Fibroblast of skin of left biceps (primary cell): ENCODE measurements around the gene SMIM45.
A peak's percentile ranks its signal among the peaks of the same experiment; 100 is the strongest.

Experiments
- DNase-seq, 2 experiments: peaks; one replicate each; pipeline ENCODE4 v3.0.0-alpha.2; 2013; ENCODE audit warnings: low read depth in 2 of 2

SMIM45 gene

DNA sequence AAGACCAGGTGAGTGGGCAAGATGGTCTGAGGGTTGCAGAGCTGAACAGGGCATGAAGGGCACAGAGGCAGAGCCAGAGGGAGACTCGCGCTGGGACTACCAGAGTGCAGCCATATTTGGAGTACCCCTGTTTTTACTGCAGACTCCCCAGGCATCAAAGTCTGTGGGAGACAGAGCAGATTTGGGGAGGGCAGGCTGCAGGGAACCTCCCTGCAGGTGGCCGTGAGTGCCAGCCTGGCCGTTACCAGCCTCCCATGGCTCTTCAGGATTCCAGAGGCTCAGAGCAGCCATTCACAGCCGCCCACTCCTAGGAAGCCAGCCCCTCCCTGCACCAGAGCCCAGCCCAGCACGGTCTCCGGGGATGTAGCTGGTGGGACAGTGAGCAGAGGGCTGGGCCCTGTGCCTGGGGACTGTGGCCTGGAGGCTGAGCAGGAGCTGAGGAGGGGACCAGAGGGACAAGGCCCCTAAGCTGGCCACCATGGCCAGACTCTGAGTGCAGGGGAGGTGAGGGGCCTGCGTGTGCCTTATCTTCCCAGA is 17.2 kb downstream of the SMIM45 start, which contains the start of gene SEPTIN3:
Gene SEPTIN3, plus strand, starts transcription at position 334 of the 537 bp plus-strand sequence. CDS start 2,050 bp downstream, outside the sequence.
- no peak for DNase-seq

DNA sequence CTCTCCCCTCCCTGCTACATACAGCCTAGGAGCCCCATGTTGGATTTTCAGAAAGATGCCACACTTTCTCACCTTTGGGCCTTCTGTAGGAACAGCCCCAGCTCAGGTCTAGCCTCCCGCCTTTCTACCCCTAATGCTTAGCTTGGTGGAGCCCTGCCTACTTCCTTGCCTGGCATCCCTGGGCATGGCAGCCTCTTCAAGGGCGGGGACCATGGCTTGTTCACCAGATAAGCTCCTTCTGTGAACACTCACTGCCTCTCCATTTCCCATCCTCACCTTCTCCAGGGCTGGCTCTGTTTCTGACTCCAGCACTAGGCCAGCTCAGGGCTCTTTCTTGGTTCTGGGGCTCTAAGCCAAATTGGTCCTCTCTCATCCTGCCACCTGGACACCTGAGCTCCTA is 18.7 kb downstream of the SMIM45 start:
- no peak for DNase-seq

DNA sequence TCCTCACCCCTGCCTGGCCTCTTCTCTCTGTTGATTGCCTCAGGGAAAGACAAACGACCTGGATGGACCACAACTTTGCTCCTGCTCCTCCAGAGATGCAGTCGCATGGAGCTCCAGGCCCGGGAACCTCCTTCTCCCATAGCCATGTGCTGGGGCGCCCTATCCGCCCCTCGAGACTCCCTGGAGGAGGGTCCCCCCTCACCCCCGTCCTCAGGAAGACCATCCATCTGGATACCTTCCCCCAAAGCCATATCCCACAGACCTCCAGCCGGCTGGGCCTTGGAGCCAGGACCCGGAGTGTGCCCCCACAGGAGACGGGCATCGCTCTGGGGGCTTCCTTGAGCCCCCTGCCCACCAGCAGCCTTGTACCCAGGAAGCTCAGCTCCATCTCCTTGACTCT is 19.5 kb downstream of the SMIM45 start:
- no peak for DNase-seq

DNA sequence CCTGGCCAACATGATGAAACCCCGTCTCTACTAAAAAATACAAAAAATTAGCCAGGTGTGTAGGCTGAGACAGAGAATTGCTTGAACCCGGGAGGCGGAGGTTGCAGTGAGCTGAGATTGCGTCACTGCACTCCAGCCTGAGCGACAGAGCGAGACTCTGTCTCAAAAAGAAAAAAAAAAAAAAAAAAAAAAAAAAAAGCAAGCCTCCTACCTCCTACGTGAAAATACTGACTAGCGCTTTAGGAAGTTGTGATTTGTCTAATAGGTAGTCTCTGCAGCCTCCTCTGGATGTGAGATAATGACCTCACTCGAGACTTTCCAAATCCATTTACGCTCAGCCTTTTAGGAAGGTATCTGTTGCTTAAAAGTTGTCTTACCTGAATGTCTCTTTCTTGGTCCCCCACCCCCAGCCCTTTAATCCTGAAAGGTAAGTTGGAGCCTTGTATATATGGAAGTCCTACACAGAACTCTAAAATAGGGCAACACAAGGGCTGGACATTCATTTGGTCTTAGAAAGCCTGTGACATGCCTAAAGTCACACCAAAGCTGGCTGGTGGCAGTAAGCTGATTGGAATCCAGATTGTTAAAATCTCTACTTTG is 22.8 kb downstream of the SMIM45 start:
- DNase-seq: no peak

DNA sequence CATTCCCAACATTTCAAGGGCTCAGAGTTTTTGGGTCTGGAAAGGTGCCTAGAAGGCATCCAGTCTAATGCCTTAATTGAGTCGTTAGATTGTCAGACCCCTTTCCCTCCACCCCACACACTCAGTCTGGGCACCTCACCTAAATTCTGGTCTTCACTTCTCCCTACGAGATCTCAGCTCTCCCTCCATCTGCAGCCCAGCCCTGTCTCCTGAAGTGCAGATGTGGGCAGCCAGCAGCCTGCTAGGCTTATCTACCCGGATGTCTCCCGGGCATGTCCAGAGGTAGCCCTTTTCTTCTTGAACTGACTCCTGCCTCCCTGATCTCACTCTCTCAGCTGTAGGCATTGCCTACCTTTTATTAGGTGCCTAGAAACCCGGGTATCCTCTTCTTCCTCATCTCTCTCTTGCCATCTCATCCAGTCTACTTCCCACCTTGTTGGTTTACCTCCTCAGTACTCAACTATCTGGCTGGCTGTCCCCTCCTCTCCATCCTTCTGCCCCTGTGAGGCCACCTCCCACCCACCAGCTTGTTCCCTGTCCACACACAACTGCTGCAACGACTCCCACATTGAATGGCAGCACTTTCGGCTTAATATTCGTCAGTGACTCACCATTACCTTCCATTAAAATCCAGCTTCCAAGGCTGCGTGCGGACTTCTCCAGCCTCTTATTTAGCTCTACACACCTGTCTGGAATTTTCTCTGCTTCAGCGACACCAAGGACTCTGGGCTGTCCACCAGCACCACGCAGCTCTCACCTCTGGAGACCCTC is 23.5 kb downstream of the SMIM45 start:
- no peak for DNase-seq

DNA sequence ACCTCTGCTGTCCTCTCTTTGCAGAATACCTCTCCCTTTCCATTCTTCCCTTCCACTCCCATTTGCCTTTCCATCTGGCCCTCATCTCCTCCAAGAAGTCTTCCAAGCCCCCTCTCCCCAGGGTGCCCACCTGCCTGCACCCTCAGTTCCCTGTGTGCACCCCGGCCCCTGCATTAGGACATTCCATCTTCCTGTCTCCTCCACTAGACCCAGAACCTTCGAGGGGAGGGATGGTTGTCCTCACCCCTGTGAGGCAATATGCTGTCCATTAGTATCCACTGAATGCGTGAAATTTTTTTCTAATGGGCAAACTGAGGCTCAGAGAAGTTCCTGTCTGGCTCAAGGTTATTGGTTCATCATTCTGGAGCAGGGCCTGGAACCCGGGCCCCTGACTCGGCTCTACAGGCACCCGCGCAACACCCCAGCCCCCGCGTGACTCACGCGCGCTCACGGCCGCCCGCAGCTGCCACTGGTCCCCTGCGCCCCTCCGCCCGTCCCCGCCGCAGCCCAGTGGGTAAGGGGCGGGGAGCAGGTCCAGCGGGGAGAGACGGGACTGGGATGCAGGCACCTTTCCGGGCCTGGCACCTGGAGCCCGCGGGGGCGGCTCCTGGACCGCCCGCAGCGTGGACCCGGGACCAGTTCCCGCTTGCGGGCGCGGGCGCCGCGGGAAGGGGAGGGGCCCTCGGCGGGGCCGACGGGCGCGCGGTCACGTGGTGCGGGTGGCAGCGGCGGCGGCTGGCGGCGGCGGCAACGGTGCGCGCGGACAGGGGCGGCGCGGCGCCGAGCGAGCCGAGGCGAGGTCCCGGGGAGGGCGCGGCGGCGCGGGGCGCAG is 24.3 kb downstream of the SMIM45 start:
- no peak for DNase-seq

DNA sequence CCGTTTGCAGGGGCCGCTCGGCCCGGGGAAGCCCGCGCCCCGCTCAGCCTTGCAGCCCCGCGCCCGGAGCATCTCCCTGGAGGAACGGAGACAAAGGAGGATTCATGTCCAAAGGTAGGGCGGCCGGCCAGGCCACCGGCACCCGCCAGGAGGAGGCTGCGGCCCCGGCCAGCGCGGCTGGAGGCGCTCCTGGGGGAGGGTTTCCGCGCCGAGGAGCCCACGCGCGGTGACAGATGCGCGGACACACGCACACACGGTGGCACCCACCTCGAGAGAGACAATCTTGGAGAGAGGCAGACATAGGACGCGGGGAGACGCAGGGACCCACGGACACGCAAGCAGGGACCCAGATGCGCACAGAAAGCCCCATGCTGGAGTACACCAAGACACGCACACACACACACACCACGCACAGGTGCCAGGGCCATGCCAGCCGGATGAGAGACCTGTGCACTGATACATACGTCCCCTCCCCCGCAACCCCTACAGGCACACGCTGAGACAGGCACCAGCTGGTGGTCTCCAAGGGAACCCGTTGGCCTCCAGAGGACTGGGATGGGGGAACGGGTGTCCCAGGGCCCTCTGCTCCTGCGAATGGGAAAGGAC is 25.1 kb downstream of the SMIM45 start:
- no peak for DNase-seq

DNA sequence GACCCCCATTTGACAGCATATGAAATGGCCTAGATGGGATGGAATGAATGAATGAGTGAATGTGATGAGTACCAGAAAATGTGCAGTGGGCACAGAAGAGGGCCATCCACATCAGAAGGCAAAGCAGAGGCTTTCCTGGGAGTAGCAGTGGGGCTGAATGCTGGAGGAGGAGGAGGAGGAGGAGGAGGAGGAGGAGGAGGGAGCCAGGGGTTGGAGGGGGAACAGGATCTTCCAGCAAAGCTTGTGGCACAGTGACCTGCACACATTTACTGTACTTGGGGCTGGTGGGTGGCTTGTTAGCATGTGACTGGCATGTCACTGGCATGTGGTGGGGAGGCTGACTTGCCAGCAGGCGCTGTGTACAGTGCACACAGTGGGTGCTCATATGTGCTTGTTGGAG is 26.8 kb downstream of the SMIM45 start:
- no peak for DNase-seq

DNA sequence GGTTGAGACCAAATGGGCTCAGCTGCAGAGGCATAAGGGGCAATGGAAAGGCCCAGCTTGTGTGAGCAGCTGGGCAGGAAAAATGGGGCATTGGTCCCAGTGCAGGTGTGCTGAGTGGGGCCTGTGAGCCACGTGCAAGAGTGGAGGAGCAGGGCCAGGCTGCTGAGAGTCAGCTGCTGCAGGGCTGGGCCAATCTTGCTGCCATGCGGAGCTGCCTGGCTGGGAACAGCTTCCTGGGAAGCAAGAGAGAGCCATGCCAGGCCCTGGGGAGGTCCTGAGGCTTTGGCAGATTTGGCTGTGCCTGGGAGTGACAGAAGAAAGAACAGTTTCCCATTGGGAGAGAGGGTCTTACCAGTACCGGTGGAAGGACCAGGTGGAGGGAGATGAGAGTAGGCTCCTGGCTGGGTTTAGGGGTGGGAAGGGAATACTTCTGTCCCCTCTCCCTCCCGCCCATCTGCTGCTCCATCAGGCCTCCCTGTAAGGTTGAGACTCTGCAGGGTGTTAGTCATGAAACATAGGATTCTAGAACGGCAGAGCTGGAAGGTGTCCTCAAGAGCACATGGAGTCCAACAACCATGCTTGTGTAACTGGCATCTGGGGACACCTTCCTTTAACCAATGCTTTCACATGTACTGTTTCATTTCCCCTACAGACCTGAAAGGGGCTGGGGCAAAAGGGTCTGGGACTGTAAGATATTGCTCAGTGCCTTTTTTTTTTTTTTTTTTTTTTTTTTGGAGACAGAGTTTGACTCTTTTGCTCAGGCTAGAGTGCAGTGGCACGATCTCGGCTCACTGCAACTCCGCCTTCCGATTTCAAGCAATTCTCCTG is 27.7 kb downstream of the SMIM45 start:
- DNase-seq: no peak

DNA sequence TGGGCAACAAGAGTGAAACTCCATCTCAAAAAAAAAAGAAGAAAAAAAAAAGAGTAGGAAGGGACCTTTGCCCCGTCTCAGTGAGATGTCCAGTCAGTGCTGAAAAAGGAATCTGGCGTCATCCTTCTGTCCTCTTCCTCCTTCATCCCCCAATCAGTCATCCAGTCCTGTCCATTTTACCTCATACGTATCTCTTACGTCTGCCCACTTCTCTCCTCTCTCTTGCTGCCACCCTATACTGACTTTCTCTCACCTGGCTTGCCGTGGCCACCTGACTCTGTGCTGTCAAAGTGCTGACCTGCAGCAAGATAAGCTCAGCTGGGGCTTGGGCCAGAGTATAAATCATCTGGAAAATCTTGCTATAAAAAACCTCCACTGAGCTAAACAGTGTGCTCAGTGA is 30.9 kb downstream of the SMIM45 start:
- DNase-seq: no peak

DNA sequence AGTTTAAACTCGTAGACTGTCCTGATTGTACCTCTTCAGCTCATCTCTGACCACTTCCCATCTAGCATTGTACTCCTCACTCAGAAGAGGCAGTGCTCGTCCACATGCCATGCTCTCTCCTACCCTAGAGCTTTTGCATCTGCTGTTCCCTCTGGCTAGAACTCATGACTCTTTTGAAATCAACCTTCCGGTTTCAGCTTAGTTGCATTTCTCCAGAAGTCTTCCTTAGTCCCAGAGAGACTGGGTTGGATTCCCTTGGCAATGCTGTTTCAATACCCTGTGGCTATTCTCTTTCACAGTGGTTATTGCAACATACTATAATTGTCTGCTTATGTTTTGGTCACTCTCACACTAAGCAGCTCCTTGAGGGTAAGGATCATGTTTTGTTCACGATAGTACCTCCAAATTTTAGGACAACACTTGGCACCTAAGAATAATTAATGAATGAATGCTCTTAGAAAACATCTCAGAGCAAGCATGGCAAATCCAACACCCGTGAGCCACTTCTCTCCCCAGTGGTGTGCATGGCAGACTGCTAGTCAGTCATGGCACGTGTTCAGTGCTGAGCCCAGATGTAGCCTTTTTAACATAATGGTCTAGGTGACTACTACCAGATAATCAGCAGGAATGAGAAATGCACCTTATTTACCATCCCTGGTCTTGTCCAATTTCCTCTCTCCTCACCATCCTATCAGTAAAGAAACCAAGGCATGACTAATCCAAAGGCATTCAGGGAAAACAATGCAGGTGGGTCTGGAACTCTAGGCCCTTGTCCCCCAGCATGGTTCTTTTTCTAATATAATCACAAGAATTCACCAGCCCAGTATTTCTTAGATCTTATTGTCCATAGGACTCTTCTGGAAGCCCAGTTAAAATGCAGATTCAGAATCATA is 31.8 kb downstream of the SMIM45 start:
- no peak for DNase-seq

DNA sequence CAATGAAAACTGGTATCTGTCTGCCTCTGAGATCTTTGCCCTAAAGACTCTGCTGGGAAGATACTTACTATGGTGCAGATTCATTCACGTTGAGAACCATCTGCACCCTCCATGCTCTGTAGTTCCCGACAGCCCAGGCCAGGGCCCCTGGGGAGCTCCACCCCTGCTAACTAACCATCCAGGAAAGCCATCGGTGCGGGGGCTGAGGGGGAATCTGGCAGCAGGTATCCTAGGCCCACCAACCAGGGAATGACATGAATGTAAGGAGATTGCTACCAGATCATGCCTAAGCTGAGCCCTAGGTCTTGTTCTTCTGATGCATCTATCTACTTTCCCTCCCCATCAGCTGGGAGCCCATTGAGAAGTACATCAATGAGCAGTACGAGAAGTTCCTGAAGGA is 35.3 kb downstream of the SMIM45 start:
- no peak for DNase-seq

DNA sequence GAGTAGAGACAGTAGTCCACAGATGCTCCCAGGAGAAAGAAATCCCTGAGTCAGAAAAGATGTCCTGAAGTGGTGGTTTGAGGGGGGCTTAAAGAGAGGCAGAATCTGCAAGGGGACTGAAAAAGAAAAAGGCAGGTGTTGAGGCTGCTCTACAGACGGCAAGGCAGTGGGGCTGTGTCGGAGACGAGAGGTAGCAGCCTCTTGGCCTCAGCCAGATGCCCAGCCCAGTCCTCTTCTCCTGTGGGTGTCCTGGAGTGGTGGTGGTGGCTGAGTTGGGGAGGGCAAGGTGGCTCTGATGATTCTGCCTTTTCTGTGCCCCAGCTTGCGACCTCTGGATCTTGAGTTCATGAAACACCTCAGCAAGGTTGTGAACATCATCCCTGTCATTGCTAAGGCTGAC is 37.3 kb downstream of the SMIM45 start:
- no peak for DNase-seq

DNA sequence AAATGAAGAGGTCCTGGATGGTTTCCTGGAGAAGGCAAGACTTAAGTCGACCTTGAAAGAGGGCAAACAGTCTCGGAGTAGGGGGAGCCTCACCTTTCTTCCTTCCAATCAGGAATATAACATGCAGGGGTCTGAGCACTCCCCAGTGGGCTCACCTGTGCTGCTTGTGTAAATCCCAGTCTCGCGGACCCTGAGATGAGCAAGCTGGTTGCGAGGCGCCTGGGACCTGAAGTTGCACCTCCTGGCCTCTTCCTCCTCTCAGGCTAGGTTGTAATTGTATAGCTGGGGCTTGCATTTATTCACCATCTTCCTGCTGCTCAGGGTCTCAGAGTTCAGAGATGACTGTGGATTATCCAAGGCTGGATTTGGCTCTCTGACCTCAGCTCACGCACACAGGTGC is 39.2 kb downstream of the SMIM45 start:
- DNase-seq: no peak

DNA sequence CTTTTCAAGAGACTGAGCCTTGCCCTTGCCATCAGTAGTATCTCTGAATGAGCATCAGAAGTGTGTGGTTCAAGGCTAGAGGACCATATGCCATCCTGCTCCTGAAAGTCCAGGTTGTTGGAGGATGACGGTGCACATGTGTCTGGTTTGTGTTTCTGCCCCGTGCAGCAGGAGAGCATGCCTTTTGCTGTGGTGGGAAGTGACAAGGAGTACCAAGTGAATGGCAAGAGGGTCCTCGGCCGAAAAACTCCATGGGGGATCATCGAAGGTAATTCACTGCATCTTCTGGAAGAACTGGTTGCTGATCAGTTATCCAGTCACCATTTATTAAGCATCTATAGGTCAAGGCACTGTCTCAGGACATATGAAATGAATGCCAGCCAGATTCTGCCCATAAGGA is 40.5 kb downstream of the SMIM45 start:
- DNase-seq: no peak

DNA sequence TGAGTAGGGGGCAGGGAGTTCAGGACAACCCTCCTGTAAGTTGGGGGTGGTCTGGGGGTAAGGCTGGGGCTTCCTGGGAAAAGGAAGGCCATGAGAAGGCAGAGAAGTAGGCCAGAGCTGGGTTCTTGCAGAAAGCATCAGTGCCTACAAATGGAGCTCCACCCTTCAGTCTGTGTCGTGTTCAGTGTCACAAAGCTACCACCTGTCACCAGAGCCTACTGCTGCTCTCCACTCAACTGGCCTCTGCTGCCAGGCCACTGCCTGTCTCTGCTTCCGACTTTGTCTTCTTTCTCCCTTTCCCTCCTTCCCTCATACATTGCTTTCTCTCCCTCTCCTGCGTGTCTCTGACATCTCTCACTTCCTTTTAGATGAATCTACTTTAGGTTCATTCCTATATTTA is 43.3 kb downstream of the SMIM45 start:
- no peak for DNase-seq

DNA sequence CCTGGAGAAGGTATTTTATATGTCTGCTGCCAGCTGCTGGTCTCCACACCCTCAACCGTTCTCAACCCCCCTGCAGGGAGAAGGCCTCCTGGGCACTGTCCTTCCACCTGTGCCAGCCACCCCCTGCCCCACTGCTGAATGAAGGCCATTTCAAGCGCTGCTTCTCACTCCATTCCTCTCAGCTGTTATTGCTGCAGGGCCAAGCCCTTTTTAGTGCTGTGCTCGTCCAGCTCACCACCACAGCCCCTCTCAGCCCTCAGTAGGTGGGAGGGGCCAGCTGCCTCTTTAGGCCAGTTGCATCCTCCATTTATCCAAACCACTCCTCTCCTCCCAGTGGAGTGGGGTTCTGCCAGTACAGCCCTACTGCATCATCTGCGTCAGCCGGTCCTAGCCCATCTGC is 44.9 kb downstream of the SMIM45 start:
- no peak for DNase-seq

DNA sequence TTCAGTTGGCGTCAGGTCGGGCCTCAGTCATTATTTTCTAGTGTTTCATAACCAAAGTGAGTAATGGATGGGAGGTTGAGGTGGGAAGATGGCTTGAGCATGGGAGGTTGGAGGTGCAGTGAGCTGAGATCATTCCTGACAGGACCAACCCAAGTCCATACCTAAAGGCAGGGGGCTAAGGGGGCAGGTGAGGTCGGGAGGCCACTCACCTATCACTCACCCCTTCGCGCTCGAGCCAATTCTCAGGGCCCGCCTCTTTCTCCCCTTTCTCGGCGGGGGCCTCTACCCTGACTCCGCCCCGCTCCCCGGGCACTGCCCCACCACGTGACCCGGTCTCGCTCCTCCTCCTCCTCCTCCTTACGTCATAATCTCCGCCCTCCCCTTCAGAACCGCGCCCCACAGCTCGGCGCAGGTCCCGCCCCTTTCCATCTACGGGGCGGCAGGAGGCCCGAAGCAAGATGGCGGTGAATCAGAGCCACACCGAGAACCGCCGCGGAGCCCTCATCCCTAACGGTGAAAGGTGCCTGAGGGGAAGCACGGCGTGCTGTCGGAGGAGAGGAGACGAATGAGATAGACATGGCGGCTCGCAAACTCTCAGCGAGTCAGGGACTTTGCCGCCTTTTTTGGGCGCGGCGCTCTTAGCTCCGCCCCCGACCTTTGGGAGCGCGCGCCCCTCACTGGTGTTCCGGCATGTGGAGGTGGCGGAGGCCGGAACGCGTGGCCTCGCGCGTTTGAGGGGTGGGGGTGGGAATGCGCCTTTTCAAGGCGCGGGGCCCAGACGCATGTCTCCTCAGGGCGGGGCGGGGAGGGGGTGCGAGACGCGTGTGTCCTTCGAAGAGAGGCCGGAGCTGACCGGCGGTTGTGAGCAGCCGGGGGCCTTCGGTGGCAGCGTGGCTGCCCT is 46.7 kb downstream of the SMIM45 start, which contains the start of gene WBP2NL:
Gene WBP2NL, plus strand, starts transcription at position 428 of the 901 bp plus-strand sequence. Its CDS starts 31 bp downstream, at position 459.
- DNase-seq: peak; percentile 48 to 53

DNA sequence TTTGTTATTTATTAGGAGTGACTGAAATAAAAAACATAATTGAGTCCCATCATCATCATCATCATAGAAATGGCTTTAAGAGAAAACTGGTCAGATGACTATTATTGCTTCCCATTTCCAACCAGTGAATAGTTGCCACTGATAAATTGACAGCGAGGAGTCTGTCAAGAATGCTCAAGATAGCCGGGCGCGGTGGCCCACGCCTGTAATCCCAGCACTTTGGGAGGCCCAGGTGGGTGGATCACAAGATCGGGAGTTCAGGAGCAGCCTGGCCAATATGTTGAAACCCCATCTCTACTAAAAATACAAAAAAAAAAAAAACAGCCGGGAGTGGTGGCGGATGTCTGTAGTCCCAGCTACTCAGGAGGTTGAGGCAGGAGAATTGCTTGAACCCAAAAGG is 48.5 kb downstream of the SMIM45 start:
- DNase-seq: no peak
